M059J (cell line): ENCODE data around the gene HHATL. TPM values are rescaled to one million over a fixed set of nuclear protein-coding genes. Genes with fewer than 3 reads are reported as not detected.

ENCODE experiments used
- DNase-seq: peaks from one replicate; pipeline ENCODE4 v3.0.0-alpha.2; 2012; ENCODE audit warnings: low read depth
- total RNA-seq: library from RNA; depleted of rRNA; stranded (reverse); fragments of >200 nt; shearing (Covaris generic); gene quantifications from 2 replicates; pipeline ENCODE4 v1.2.3, GENCODE V29; 2014

The HHATL gene
- total RNA-seq, 1 experiment from 2014 or later: not detected

GRCh38 chr3:42712688-42713372 is 10.2 kb upstream of the HHATL start:
- DNase-seq: no peak

- no peak for DNase-seq
Measured at GRCh38 chr3:42712344-42712648, 9.7 kb upstream of the HHATL start.

DNA sequence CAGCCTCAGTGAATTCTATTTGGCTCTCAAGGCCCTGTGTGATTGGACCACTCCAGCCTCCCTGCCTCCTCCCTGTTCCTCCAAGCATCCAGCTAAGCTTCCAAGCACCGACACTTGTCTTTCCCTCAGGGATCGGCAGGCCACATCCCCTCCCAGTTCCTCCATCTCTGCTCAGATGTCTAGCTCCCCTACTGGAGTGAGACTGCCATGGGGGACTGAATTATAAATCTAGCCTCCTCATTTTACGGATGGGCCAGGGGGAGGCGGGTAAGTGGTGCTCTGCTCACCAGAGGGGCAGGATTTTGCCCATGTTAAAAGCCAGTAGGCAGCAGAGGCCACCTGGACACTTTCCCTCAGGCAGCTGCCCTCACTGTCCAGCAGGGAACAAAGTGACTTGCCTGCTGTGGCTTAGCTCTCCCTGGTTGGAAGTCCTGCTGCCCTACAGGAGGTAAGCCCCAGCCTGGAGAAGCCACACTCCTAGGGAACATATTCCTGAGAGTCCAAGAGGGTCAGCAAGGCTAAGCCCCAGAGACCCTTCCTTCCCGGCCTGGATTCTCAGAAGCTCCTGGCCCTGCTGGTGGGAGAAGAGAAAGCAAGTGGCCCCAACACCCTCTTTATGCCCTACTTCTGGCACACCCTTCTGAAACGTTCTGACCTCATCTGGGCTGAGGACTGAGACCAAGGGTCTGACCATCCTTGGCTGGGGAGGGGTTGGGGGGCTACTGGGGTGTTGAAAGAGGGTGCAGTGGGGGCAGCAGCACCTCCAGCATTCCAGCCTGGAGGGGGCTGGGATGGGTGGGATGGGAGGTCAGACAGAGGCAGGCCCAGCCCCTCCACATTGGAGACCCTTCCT is 9.1 kb upstream of the HHATL start:
- peak; percentile 11 for DNase-seq

GRCh38 chr3:42710323-42711021 is 7.9 kb upstream of the HHATL start:
- no peak for DNase-seq

DNA sequence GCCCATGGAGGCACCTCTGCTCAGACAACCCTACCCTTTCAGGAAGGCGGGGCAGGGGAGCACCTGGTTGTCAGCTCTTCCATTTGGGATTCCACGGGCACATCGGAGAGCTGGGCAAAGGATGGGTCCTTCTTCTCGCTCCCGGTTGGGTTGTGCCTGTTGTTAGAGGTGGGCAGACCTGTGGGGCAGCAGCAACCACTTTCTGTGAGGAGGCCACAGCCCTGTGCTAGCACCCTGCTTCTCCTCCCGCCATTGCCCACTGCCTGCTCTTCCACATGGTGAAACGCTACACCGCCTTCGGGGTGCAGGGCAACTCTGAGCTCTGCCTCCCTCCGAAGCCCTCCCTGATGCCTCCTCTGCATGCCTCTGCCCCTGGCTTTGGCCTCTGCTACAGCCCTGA is 7.0 kb upstream of the HHATL start:
- DNase-seq: no peak

GRCh38 chr3:42708611-42709151 is 6.1 kb upstream of the HHATL start:
- no peak for DNase-seq

DNA sequence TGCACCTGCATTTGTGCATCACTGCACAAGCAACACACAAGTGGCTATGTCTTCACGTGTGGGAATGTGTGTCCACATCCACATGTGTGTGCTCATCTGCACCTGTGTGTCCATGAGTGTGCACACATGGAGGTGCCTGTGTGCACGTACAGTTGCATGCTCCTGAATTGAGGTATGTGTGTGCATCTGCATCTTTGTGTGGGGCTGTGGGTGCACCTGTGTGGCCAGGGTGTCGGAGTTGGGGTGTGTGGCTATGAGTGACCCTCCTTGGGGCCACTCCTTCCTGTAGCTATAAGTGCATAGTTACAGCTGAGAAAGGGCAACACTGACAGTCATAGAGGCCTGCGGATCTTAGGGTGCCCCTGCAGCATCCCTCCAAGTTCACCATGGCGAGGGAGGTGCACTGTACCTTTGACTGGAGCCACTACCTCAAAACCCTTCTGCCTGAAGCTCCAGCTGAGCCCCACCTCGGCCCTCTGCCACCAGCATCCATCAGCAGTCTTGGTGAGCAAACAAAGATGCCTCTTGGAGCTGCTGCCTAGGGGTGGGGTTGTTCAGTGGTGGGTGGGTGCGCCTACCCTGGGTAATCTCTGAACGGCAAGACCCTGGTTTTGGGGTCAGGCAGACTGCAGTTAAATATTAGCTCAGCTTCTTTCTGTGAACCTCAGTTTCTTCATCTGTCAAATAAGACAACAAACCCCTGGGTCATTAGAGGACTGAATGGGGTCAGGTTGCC is 5.2 kb upstream of the HHATL start:
- DNase-seq: no peak

DNA sequence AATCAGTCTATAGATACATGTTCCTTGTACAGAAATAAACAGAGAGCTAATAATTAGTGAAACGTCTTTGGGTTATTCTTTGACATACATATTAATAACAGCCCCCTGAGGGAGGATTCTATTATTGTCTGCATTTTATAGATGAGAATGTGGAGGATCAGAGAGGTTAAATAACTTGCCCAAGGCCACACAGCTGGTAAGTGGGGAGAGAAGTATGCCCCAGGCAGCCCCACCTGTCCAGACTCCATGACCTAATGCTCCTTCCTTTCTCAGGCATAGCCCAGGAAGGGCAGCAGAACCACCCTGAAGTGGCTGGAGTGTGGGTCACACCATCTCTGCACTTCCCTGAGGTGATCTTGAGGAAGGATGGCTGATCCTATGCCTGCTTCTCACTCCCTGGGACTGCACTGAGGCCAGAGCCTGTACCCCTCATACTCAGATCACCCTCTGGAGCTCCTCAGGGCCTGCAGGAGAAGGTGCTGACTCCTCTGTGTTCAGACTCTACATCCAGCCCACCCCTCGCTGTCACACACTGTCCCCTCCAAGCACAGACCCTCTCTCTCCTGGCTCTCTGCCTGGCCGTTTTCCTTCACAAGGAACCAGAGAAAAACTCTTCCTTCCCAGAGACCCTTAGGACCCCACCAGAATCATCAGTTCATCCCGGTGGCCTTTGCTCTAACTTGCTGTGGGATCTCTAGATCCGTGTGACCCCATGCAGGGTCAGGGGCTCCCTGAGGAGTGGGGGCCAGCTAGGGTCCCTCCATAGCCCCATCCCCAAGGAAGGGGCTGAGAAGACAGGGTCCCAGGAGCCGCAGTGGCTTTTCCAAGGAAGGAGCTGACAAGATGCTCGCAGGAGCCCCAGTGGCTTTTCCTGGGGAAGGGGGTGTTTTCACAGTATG is 4.4 kb upstream of the HHATL start:
- DNase-seq: no peak

- DNase-seq: no peak
Measured at GRCh38 chr3:42705962-42706585, 3.5 kb upstream of the HHATL start.

DNA sequence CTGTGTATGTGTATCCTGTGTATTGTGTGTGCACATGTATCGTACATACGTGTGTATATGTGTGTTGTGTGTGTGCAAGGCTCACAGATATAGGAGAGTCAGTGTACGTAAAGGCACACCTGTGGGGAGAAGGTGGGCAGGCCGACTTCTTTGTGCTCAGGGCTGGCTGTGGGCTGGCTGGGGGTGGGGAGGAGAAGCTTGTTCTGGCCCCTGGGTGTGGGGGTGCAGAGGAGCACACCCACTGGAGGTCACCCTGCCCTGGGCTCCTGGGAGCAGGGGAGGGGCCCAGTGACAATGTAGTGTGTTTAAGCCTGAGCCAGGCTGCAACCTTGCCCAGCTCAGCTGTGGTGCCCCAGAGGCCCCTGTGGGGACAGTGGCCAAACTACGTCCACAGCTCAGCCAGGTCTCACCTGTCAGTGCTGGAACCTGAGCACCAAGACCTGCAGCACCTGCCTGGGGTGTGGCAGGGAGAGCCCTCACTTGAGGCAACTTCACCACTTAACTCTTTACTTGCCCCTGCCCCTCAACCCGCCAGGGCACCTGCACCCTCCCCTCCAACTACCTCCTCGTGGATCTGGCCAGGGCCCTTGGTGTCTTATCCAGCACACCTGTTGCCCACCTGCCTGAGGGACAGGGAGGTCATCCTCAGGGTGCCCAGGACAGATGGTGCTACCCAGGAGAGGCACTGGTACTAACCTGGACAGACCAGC is 2.6 kb upstream of the HHATL start:
- no peak for DNase-seq

DNA sequence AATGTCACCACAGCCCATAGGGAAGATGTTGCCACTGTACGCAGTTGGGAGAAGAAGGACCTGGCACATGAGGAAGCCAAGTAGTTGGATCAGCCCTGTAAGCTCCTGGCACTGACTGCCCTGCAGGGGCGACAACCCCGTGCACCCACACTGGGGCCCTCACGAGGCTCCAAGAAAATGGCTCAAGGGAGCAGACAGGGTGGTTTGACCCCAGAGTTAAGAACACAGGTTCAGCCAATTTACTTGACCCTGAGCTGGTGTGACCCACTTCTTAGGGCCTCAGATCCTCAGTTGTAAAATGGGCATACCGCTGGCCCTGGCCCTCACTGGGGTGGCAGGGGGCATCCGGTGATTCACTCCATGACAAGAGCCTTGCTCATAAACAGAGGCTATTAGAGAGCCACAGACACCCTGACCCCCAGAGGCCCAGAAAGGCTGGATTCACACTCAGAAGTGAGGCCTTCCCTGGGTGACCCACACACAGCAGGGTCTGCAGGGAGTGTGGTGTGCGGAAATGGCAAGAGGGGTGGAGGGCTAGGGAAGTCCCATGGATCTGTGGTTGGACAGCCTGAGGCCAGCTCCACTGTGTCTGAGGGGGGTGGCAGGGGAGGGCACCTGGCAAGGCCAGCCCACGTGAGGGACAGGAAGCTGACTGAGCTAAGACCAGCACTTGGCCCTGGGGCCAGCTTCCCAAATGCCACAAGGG is 1.7 kb upstream of the HHATL start:
- peak; percentile 70 for DNase-seq

GRCh38 chr3:42703695-42704025 is 1.1 kb upstream of the HHATL start:
- no peak for DNase-seq

DNA sequence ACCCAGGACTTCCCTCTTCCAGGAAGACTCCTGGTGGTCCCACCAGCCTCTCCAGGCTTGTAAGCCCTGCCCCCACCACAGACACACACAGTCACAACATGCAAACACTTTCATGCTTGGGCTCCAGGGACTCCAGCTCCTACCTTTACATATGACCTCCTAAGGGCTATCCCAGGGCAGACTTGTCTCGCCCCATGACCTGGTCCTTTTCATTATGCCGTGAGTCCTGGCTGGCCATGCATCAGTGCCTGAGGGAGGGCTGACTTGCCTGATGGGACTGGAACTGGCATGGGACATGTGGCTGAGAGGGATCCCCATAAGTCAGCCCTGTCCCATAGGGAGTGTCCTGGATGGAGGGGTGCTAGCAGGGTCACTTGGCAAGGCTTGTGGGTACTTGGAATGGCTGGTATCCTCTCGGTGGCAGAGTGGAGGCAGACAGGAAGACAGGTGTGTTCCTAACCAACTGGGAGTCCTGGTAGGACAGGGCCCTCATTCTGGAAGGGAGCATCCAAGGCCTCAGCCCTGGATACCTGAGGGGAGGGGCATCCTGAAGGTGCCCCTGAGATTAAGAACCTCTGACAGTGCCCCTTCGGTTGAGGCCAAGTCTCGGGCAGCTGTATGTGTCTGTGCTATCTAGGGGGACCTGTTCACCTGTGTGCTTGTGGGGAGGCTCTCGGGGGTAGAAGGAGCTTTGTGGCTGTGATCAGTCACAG is 540 bp upstream of the HHATL start:
- DNase-seq: no peak

- DNase-seq: peak; percentile 46
Measured at GRCh38 chr3:42701371-42702065, 1.1 kb downstream of the HHATL start.

DNA sequence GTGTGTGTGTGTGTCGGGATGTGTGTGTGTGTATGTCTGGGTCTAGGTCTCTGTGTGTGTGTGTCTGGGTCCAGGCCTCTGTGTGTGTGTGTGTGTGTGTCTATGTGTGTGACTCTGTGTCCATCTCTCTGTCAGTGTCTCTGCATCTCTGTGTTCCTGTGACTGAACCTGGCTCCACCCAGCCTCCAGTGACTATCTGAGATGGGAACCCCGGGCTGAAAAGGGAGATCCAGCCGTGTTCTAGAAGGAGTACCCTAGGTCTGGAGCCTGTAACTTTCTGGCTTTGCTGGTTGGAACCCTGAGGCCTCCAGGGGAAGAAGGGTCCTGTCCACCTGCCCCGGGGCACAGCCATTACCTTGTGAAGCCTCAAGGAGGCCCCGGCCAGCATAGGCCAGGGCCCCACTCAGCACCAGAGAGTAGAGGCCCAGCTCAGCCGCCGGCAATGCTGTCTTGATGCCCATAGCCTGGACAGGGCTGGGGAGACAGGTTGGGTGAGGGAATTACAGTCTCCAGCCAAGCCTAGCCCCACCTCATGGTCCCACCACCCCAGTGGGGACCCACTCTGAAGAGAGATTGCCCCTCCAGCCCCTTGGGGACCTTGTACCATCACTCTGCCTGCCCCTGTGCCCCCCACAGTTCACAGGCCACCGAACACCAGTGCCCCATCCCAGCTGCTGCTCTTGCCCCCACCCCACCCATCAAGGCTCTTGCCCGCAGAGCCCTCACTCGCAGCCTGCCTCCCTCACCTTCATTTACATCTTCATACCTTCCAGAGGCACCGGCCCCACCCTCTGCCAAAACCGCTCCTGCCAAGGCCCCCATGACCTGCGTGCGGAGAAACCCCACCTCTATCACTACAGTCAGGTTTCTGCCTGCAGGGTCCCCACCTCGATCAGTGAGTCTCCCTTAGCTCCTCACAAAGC is 2.0 kb downstream of the HHATL start:
- no peak for DNase-seq

- no peak for DNase-seq
Measured at GRCh38 chr3:42699511-42699971, 3.1 kb downstream of the HHATL start.

DNA sequence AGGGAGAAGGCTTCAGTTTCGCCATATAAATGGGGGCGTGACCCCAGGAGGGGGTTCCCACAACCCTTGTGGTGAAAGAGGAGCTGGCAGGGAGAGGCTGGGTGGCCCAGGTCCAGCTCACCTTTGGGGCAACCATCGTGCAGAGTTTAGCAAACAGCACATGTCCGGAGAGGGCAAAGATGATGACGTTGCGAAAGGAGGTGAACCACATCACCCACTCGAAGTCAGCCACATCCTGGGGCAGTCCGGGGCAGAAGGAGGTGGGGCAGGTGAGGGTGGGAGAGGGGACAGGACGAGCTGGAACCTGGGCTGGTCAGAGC is 3.7 kb downstream of the HHATL start:
- DNase-seq: no peak
